Vagina (tissue), 2 donors: Measurements from ENCODE around the gene BDH1. TPM values are rescaled to one million over a fixed set of nuclear protein-coding genes. Genes with fewer than 3 reads are reported as not detected.

Experiments used
- DNase-seq, 2 donors: peaks; one replicate each; pipeline ENCODE4 v3.0.0-alpha.2; 2017; ENCODE audit errors: extremely low spot score in 2 of 2
- H3K27ac ChIP-seq: fragments of 200-600 bp; sonication (generic); one replicate; pipeline ENCODE4 v1.5.1; 2019
- H3K27me3 ChIP-seq: fragments of 200-600 bp; sonication (generic); one replicate; pipeline ENCODE4 v1.5.1; 2019
- H3K36me3 ChIP-seq, 2 donors: fragments of 200-600 bp; sonication (generic); one replicate each; pipeline ENCODE4 v1.5.1; 2017 to 2019
- H3K4me1 ChIP-seq: fragments of 200-600 bp; sonication (generic); one replicate; pipeline ENCODE4 v1.5.1; 2019
- H3K4me3 ChIP-seq, 2 donors: fragments of 200-600 bp; sonication (generic); 1 replicate in 1 of 2; 2 replicates in 1 of 2; pipeline ENCODE4 v1.5.1; 2016 to 2019
- H3K9me3 ChIP-seq: fragments of 200-600 bp; sonication (generic); one replicate; pipeline ENCODE4 v1.5.1; 2019
- CTCF ChIP-seq, 3 experiments: fragments of 450-650 bp in 2 of 3; fragments of 200-600 bp in 1 of 3; sonication (generic) in 1 of 3; IDR thresholded peaks; one replicate each; pipeline ENCODE4 v1.5.1; 2017 to 2019; ENCODE audit warnings: antibody characterized with exemption in 3 of 3, mild to moderate bottlenecking in 2 of 3, moderate library complexity in 2 of 3
- POLR2A ChIP-seq, 2 donors: fragments of 450-650 bp; IDR thresholded peaks; one replicate each; pipeline ENCODE4 v1.6.1; 2017; ENCODE audit warnings: antibody characterized with exemption in 2 of 2, mild to moderate bottlenecking in 2 of 2, moderate library complexity in 2 of 2
- POLR2AphosphoS5 ChIP-seq, 2 donors: sonication (generic); formaldehyde crosslinking; IDR thresholded peaks; one replicate each; pipeline ENCODE4 v1.9.0; 2017; ENCODE audit warnings: antibody characterized with exemption in 2 of 2, mild to moderate bottlenecking in 2 of 2, low read depth in 1 of 2; ENCODE audit not compliant: insufficient read depth in 1 of 2
- intact Hi-C: fragments of 100-400 bp; cut with DNase I; formaldehyde crosslinking; loops from one replicate; pipeline ENCODE4 v1.15.1; 2023
- total RNA-seq: library from RNA; depleted of rRNA; stranded (reverse); fragments of >200 nt; gene quantifications from one replicate; pipeline ENCODE4 v1.2.3, GENCODE V29; 2016

BDH1 gene
- total RNA-seq, 1 donor from 2014 or later = 30.2 TPM

- intact Hi-C loops = no loop called here
- H3K9me3 ChIP-seq = no peaks in the 10 kb centered on the region
- no peak overlapping the region for H3K4me3 ChIP-seq
- H3K27me3 ChIP-seq = no peaks in the 10 kb centered on the region
- no peak for TF ChIP-seq POLR2A (IDR thresholded peaks at IDR 0.05)
- no peak for TF ChIP-seq POLR2AphosphoS5 (IDR thresholded peaks at IDR 0.05; ENCODE audit: insufficient read depth in 1 of 2, low read depth in 1 of 2)
- no peak for TF ChIP-seq CTCF (IDR thresholded peaks at IDR 0.05)
- H3K36me3 ChIP-seq = no peaks in the 10 kb centered on the region
- H3K27ac ChIP-seq = no peak overlapping the region
- no peak for DNase-seq
- H3K4me1 ChIP-seq = peaks cover 13% of the 10 kb centered on the region
These were observed 68.9 kb downstream of the BDH1 start for GRCh38 chr3:197486861-197487260.

GRCh38 chr3:197485143-197485542 is 70.6 kb downstream of the BDH1 start:
- peaks cover 13% of the 10 kb centered on the region for H3K4me1 ChIP-seq
- TF ChIP-seq POLR2A (IDR thresholded peaks at IDR 0.05) (no peak), POLR2AphosphoS5 (IDR thresholded peaks at IDR 0.05; ENCODE audit: insufficient read depth in 1 of 2, low read depth in 1 of 2) (no peak), CTCF (IDR thresholded peaks at IDR 0.05) (no peak)
- DNase-seq = no peak

GRCh38 chr3:197484204-197484901 is 71.4 kb downstream of the BDH1 start:
- H3K9me3 ChIP-seq = no peaks in the 10 kb centered on the region
- intact Hi-C loops = no loop called here
- H3K27me3 ChIP-seq = no peaks in the 10 kb centered on the region

More at GRCh38 chr3:197485143-197485542, 70.6 kb downstream of the BDH1 start:
- Histone ChIP-seq H3K27me3 (no peaks in the 10 kb centered on the region), H3K27ac (no peak overlapping the region), H3K4me3 (no peak overlapping the region), H3K36me3 (no peaks in the 10 kb centered on the region), H3K9me3 (no peaks in the 10 kb centered on the region)
- intact Hi-C loops = no loop called here

GRCh38 chr3:197482001-197482400 is 73.8 kb downstream of the BDH1 start:
- DNase-seq = no peak
- Histone ChIP-seq H3K9me3 (no peaks in the 10 kb centered on the region), H3K27ac (no peak overlapping the region), H3K4me3 (no peak overlapping the region), H3K27me3 (no peaks in the 10 kb centered on the region), H3K36me3 (no peaks in the 10 kb centered on the region), H3K4me1 (peaks cover 2% of the 10 kb centered on the region)
- no peak for TF ChIP-seq POLR2A (IDR thresholded peaks at IDR 0.05)
- peak in 1 of 2 donors; percentile 66 for TF ChIP-seq POLR2AphosphoS5 (IDR thresholded peaks at IDR 0.05; ENCODE audit: insufficient read depth in 1 of 2, low read depth in 1 of 2)
- intact Hi-C loops = no loop called here

More at GRCh38 chr3:197484204-197484901, 71.4 kb downstream of the BDH1 start:
- Histone ChIP-seq H3K4me1 (peaks cover 13% of the 10 kb centered on the region), H3K4me3 (no peak overlapping the region), H3K36me3 (no peaks in the 10 kb centered on the region), H3K27ac (no peak overlapping the region)
- no peak for TF ChIP-seq POLR2A (IDR thresholded peaks at IDR 0.05)
- no peak for TF ChIP-seq POLR2AphosphoS5 (IDR thresholded peaks at IDR 0.05; ENCODE audit: insufficient read depth in 1 of 2, low read depth in 1 of 2)
- no peak for TF ChIP-seq CTCF (IDR thresholded peaks at IDR 0.05)
- DNase-seq = no peak

GRCh38 chr3:197480320-197480719 is 75.4 kb downstream of the BDH1 start:
- Histone ChIP-seq H3K4me1 (no peaks in the 10 kb centered on the region), H3K27me3 (no peaks in the 10 kb centered on the region), H3K27ac (no peak overlapping the region), H3K9me3 (no peaks in the 10 kb centered on the region), H3K36me3 (no peaks in the 10 kb centered on the region), H3K4me3 (no peak overlapping the region)
- TF ChIP-seq CTCF (IDR thresholded peaks at IDR 0.05) (no peak), POLR2AphosphoS5 (IDR thresholded peaks at IDR 0.05; ENCODE audit: insufficient read depth in 1 of 2, low read depth in 1 of 2) (no peak), POLR2A (IDR thresholded peaks at IDR 0.05) (no peak)
- no peak for DNase-seq
- intact Hi-C loops = no loop called here
